Vagina (tissue), 2 donors: ENCODE results near the gene ZNF644. TPM values are rescaled to one million over a fixed set of nuclear protein-coding genes. Genes with fewer than 3 reads are reported as not detected.

Source experiments
- DNase-seq, 2 donors: peaks; one replicate each; pipeline ENCODE4 v3.0.0-alpha.2; 2017; ENCODE audit errors: extremely low spot score in 2 of 2
- H3K27ac ChIP-seq: fragments of 200-600 bp; sonication (generic); one replicate; pipeline ENCODE4 v1.5.1; 2019
- H3K27me3 ChIP-seq: fragments of 200-600 bp; sonication (generic); one replicate; pipeline ENCODE4 v1.5.1; 2019
- H3K36me3 ChIP-seq, 2 donors: fragments of 200-600 bp; sonication (generic); one replicate each; pipeline ENCODE4 v1.5.1; 2017 to 2019
- H3K4me1 ChIP-seq: fragments of 200-600 bp; sonication (generic); one replicate; pipeline ENCODE4 v1.5.1; 2019
- H3K4me3 ChIP-seq, 2 donors: fragments of 200-600 bp; sonication (generic); 1 replicate in 1 of 2; 2 replicates in 1 of 2; pipeline ENCODE4 v1.5.1; 2016 to 2019
- H3K9me3 ChIP-seq: fragments of 200-600 bp; sonication (generic); one replicate; pipeline ENCODE4 v1.5.1; 2019
- POLR2A ChIP-seq, 2 donors: fragments of 450-650 bp; IDR thresholded peaks; one replicate each; pipeline ENCODE4 v1.6.1; 2017; ENCODE audit warnings: antibody characterized with exemption in 2 of 2, mild to moderate bottlenecking in 2 of 2, moderate library complexity in 2 of 2
- POLR2AphosphoS5 ChIP-seq, 2 donors: sonication (generic); formaldehyde crosslinking; IDR thresholded peaks; one replicate each; pipeline ENCODE4 v1.9.0; 2017; ENCODE audit warnings: antibody characterized with exemption in 2 of 2, mild to moderate bottlenecking in 2 of 2, low read depth in 1 of 2; ENCODE audit not compliant: insufficient read depth in 1 of 2
- intact Hi-C: fragments of 100-400 bp; cut with DNase I; formaldehyde crosslinking; loops from one replicate; pipeline ENCODE4 v1.15.1; 2023
- total RNA-seq: library from RNA; depleted of rRNA; stranded (reverse); fragments of >200 nt; gene quantifications from one replicate; pipeline ENCODE4 v1.2.3, GENCODE V29; 2016
- TF ChIP-seq, protein P1 (sequence below), 3 experiments: fragments of 450-650 bp in 2 of 3; fragments of 200-600 bp in 1 of 3; sonication (generic) in 1 of 3; IDR thresholded peaks; one replicate each; pipeline ENCODE4 v1.5.1; 2017 to 2019; ENCODE audit warnings: antibody characterized with exemption in 3 of 3, mild to moderate bottlenecking in 2 of 3, moderate library complexity in 2 of 3

The ZNF644 gene
- total RNA-seq, 1 donor from 2014 or later = 57.9 TPM

DNA sequence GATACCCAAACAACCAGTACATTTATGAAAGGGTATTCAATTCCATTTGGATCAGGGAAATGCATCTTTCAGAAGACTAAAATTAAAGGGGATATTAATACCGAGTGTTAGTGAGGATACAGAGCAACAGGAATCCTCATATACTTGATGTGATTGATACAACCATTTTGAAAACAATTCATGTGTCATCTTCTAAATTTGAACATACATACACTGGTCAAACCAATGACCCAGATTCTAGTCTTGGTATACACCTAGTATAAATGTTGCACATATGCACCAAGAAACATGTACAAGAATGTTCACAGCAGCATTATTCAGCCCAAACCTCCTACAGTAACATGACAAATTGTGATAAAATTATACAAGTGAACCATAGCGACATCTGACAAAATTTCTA, 58.6 kb downstream of the ZNF644 start:
- H3K27ac ChIP-seq = no peak overlapping the region
- no peaks in the 10 kb centered on the region for H3K4me1 ChIP-seq
- TF ChIP-seq POLR2A (IDR thresholded peaks at IDR 0.05) = no peak
- TF ChIP-seq, protein P1, sequence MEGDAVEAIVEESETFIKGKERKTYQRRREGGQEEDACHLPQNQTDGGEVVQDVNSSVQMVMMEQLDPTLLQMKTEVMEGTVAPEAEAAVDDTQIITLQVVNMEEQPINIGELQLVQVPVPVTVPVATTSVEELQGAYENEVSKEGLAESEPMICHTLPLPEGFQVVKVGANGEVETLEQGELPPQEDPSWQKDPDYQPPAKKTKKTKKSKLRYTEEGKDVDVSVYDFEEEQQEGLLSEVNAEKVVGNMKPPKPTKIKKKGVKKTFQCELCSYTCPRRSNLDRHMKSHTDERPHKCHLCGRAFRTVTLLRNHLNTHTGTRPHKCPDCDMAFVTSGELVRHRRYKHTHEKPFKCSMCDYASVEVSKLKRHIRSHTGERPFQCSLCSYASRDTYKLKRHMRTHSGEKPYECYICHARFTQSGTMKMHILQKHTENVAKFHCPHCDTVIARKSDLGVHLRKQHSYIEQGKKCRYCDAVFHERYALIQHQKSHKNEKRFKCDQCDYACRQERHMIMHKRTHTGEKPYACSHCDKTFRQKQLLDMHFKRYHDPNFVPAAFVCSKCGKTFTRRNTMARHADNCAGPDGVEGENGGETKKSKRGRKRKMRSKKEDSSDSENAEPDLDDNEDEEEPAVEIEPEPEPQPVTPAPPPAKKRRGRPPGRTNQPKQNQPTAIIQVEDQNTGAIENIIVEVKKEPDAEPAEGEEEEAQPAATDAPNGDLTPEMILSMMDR (IDR thresholded peaks at IDR 0.05) = no peak
- no peak for TF ChIP-seq POLR2AphosphoS5 (IDR thresholded peaks at IDR 0.05; ENCODE audit: insufficient read depth in 1 of 2, low read depth in 1 of 2)
- H3K27me3 ChIP-seq = no peaks in the 10 kb centered on the region
- no peaks in the 10 kb centered on the region for H3K36me3 ChIP-seq
- no peak for DNase-seq
- H3K4me3 ChIP-seq = no peak overlapping the region
- no peaks in the 10 kb centered on the region for H3K9me3 ChIP-seq
- intact Hi-C loops = no loop called here

DNA sequence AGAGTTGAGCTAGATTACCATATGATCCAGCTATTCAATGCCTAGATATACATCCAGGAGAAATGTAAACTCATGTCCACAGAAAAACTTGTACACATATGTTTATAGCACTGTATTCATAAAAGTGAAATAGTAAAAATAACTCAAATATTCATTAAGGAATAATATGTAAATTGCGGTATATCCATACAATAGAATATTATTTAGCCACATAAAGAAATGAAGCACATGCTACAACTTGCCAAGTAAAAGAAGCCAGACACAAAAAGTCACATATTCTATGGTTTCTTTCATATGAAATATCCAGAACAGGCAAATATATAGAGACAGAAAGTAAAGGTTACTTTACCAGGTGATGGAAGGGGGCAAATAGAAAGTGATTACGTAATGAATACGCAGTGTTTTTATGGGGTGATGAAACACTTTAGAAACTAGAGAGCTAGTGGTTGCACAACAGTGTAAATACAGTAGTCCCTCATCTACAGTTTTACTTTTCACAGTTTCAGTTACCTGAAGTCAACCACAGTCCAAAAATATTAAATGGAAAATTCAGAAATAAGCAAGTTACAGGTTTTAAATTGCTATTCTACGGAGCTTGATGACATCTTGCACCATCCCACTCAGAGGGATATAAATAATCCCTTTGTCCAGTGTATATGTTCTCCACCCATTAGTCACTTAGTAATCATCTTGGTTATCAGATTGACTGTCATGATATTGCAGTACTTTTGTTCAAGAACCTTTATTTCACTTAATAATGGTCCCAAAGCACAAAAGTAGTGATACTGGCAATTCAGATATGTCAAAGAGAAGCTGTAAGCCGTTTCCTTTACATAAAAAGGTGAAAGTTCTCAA, 62.3 kb downstream of the ZNF644 start:
- H3K36me3 ChIP-seq = no peaks in the 10 kb centered on the region
- no peak overlapping the region for H3K4me3 ChIP-seq
- no peak for DNase-seq
- H3K9me3 ChIP-seq = no peaks in the 10 kb centered on the region
- no peaks in the 10 kb centered on the region for H3K27me3 ChIP-seq
- intact Hi-C loops = no loop called here
- TF ChIP-seq POLR2A (IDR thresholded peaks at IDR 0.05) = no peak
- TF ChIP-seq, protein P1 (IDR thresholded peaks at IDR 0.05) = no peak
- peaks cover 8% of the 10 kb centered on the region for H3K4me1 ChIP-seq
- no peak overlapping the region for H3K27ac ChIP-seq

DNA sequence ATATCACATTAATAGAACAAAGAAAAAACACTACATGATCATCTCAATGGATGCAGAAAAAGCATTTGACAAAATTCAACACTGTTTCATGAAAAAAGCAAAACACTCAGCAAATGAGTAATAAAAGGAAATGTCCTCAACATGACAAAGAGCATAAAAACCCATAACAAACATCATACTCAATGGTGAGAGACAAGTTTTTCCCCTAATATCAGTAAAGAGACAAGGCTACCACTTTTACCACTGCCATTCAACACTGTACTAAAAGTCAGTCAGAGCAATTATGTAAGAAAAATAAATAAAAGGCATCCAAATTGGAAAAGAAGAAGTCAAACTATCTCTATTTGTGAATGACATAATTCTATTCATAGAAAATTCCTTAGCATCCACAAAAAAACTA, 64.3 kb downstream of the ZNF644 start:
- TF ChIP-seq, protein P1 (IDR thresholded peaks at IDR 0.05) = no peak
- TF ChIP-seq POLR2A (IDR thresholded peaks at IDR 0.05) (no peak), POLR2AphosphoS5 (IDR thresholded peaks at IDR 0.05; ENCODE audit: insufficient read depth in 1 of 2, low read depth in 1 of 2) (no peak)
- intact Hi-C loops = no loop called here
- Histone ChIP-seq H3K9me3 (no peaks in the 10 kb centered on the region), H3K36me3 (no peaks in the 10 kb centered on the region), H3K27ac (no peak overlapping the region), H3K4me3 (no peak overlapping the region), H3K27me3 (no peaks in the 10 kb centered on the region), H3K4me1 (peaks cover 8% of the 10 kb centered on the region)
- DNase-seq = no peak

DNA sequence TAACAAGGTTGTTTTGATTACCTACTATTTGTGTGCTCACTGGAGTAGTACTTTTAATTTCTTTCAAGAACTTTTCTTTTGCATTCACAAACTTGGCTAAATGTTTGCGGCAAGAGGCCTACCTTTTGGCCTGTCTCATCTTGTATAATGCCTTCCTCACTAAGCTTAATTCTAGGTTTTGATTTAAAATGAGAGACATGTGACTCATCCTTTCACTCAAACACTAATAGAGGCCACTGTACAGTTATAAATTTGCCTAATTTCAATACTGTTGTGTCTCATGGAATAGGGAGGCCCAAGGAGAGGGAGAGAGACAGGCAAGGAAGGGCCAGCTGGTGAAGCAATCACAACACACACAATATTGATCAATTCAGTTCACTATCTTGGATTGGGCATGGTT, 66.1 kb downstream of the ZNF644 start:
- intact Hi-C loops = no loop called here
- no peak for TF ChIP-seq POLR2AphosphoS5 (IDR thresholded peaks at IDR 0.05; ENCODE audit: insufficient read depth in 1 of 2, low read depth in 1 of 2)
- TF ChIP-seq, protein P1 (IDR thresholded peaks at IDR 0.05) = no peak
- TF ChIP-seq POLR2A (IDR thresholded peaks at IDR 0.05) = no peak
- DNase-seq = no peak
- Histone ChIP-seq H3K27me3 (no peaks in the 10 kb centered on the region), H3K27ac (no peak overlapping the region), H3K4me1 (peaks cover 8% of the 10 kb centered on the region), H3K9me3 (no peaks in the 10 kb centered on the region), H3K36me3 (no peaks in the 10 kb centered on the region), H3K4me3 (no peak overlapping the region)

DNA sequence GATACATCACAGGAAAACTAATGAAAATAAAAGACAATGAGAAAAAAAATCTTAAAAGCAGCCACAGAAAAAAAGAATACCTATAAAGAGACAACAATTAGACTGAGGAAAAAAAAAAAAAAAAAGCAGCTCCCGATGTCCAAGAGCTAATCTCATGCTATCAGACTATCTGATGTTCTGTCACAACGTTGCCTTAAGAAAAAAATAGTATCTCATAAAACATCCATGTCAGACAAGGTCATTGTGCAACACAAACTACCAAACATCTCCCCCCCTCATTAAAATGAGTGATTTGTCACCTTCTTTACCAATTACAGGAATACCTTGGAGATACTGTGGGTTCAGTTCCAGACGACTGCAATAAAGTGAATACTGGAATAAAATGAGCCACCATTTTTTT, 68.9 kb downstream of the ZNF644 start:
- Histone ChIP-seq H3K4me3 (no peak overlapping the region), H3K4me1 (peaks cover 8% of the 10 kb centered on the region), H3K27me3 (no peaks in the 10 kb centered on the region), H3K36me3 (no peaks in the 10 kb centered on the region), H3K27ac (no peak overlapping the region), H3K9me3 (no peaks in the 10 kb centered on the region)
- intact Hi-C loops = no loop called here
- TF ChIP-seq, protein P1 (IDR thresholded peaks at IDR 0.05) = no peak
- TF ChIP-seq POLR2AphosphoS5 (IDR thresholded peaks at IDR 0.05; ENCODE audit: insufficient read depth in 1 of 2, low read depth in 1 of 2) (no peak), POLR2A (IDR thresholded peaks at IDR 0.05) (no peak)
- DNase-seq = no peak
